ENCODE data around the gene GSE1. TPM values are rescaled to one million over a fixed set of nuclear protein-coding genes. Genes with fewer than 3 reads are reported as not detected.
A peak's percentile ranks its signal among the peaks of the same experiment; 100 is the strongest.

Gene GSE1
- total RNA-seq, 1 donor from 2014 or later, result 87.2 TPM

DNA sequence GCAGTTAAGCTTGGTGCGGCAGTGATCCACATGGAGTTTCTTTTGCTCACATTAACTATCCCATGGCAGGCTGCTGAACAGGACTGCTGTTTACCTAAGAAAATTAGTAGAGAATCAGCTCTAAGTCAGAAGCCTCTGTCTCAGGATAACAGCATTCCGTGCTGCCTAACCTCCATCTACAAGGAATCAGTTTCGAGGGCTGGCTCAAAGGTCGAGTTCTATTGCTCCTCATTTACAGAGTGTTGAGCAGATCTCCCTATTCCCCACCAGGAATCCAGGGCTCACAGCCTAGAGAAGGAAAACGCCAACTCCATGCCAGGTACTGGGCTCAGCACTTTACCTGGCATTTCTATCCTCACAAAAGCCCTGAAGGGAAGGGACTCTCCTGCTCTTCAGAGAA is 65.7 kb downstream of the GSE1 start:
- no peak for ATAC-seq
- intact Hi-C loops (cut with DNase I), result no loop called here
- no peaks in the 10 kb centered on the region for H3K27me3 ChIP-seq

DNA sequence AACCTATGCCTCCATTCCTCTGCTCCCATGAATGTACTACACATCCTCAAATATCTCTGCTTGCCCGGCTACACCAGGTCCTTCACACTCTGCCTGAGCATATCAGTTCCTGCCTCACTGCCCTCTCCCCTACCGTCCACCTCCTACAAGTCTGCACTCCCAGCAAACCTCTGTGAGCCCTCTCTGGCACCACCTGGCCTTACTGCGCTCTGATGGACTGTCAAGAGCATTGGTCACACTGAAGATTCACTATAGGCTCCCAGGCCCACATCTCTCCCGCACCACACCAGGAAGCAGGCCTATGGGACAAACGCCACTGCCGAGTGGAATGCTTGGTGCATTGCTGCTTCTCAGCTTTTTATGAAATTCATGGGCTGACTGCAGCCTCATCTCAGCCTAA is 66.7 kb downstream of the GSE1 start:
- TF ChIP-seq, protein P1, sequence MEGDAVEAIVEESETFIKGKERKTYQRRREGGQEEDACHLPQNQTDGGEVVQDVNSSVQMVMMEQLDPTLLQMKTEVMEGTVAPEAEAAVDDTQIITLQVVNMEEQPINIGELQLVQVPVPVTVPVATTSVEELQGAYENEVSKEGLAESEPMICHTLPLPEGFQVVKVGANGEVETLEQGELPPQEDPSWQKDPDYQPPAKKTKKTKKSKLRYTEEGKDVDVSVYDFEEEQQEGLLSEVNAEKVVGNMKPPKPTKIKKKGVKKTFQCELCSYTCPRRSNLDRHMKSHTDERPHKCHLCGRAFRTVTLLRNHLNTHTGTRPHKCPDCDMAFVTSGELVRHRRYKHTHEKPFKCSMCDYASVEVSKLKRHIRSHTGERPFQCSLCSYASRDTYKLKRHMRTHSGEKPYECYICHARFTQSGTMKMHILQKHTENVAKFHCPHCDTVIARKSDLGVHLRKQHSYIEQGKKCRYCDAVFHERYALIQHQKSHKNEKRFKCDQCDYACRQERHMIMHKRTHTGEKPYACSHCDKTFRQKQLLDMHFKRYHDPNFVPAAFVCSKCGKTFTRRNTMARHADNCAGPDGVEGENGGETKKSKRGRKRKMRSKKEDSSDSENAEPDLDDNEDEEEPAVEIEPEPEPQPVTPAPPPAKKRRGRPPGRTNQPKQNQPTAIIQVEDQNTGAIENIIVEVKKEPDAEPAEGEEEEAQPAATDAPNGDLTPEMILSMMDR (IDR thresholded peaks at IDR 0.05), result no peak
- intact Hi-C loops (cut with DNase I), result no loop called here
- DNase-seq, result no peak
- Histone ChIP-seq H3K27me3 (no peaks in the 10 kb centered on the region), H3K4me1 (no peaks in the 10 kb centered on the region), H3K27ac (no peak overlapping the region), H3K9me3 (no peaks in the 10 kb centered on the region), H3K4me3 (no peak overlapping the region), H3K36me3 (peaks cover 11% of the 10 kb centered on the region)
- no peak for ATAC-seq

More for the DNA sequence above, 65.7 kb downstream of the GSE1 start:
- no peak overlapping the region for H3K4me3 ChIP-seq
- no peak for DNase-seq
- H3K4me1 ChIP-seq, result peaks cover 10% of the 10 kb centered on the region
- no peak overlapping the region for H3K27ac ChIP-seq
- H3K9me3 ChIP-seq, result no peaks in the 10 kb centered on the region
- TF ChIP-seq, protein P1 (IDR thresholded peaks at IDR 0.05), result no peak
- peaks cover 22% of the 10 kb centered on the region for H3K36me3 ChIP-seq

DNA sequence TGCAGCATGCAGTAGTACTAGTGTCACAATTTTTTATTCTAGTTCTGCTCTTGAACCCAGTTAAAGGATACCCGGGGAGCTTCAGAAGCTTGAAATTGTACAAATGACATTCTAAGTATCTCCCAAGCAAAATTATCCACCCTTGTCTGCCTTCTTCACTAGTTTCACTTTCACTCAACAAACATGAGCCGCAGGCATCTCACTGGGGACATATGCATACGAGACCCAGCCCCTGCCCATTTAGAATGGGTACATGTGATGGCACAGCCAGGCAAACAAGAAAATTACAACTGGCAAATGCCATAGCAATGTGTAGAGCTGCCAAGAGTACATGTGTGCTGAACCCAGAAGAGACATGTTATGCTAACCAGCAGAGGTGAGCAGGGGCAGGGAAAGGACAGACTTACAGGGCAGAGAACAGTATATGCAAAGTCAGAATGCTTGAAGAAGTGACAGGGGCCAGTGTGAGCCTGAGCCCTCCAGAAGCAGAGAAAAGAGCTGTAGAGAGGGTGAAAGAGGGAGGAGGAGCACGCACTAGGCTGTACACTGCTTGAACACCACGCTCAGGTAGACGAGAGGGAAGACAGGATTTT is 67.3 kb downstream of the GSE1 start:
- ATAC-seq, result peak; percentile 4

DNA sequence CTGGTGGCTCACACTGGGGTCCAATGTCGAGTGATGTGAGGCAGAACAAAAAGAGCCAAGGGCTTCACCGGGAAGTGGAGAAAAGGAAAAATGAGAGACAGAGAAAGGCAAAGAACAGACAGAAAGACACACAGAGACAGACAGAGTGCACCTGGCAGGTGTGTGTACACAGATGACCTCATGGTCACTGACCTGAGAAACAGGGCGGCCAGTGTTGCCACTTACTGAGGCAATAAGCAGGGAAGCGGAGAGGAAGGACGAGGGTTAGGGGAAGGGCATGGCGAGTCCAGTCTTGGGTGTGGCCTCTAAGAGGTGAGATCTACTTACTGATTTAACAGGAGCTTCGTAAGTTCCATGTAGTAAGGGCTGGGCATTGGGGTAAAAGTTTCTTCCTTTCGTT is 68.1 kb downstream of the GSE1 start:
- Histone ChIP-seq H3K9me3 (no peaks in the 10 kb centered on the region), H3K27me3 (no peaks in the 10 kb centered on the region), H3K27ac (no peak overlapping the region), H3K4me1 (no peaks in the 10 kb centered on the region), H3K4me3 (no peak overlapping the region), H3K36me3 (no peaks in the 10 kb centered on the region)
- DNase-seq, result no peak
- ATAC-seq, result peak; percentile 44
- TF ChIP-seq, protein P1 (IDR thresholded peaks at IDR 0.05), result no peak
- intact Hi-C loops (cut with DNase I), result no loop called here

More for the DNA sequence above, 67.3 kb downstream of the GSE1 start:
- TF ChIP-seq, protein P1 (IDR thresholded peaks at IDR 0.05), result no peak
- intact Hi-C loops (cut with DNase I), result no loop called here
- Histone ChIP-seq H3K36me3 (peaks cover 5% of the 10 kb centered on the region), H3K4me1 (no peaks in the 10 kb centered on the region), H3K4me3 (no peak overlapping the region), H3K27me3 (no peaks in the 10 kb centered on the region), H3K27ac (no peak overlapping the region), H3K9me3 (no peaks in the 10 kb centered on the region)
- no peak for DNase-seq

DNA sequence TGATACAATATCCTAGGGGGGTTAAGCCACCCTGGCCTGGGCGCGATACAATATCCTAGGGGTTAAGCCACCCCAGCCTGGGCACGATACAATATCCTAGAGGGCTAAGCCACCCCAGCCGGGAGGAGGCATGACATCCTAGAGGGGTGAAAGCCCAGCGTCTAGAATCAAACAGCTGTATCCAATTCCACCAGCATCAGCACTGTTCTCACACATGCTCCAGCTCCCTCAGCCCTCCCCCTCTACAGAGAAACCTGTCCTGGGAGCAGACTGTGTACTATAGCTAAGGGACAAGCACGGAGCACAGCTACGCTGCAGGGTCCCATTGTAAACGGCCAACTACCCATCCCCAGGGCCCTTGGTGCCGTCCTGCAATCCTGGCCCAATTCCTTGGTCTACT is 69.4 kb downstream of the GSE1 start:
- H3K27ac ChIP-seq, result no peak overlapping the region
- TF ChIP-seq, protein P1 (IDR thresholded peaks at IDR 0.05), result no peak
- ATAC-seq (no peak), DNase-seq (no peak)
- intact Hi-C loops (cut with DNase I), result no loop called here
- H3K36me3 ChIP-seq, result no peaks in the 10 kb centered on the region
- no peaks in the 10 kb centered on the region for H3K27me3 ChIP-seq
- no peak overlapping the region for H3K4me3 ChIP-seq
- no peaks in the 10 kb centered on the region for H3K9me3 ChIP-seq
- no peaks in the 10 kb centered on the region for H3K4me1 ChIP-seq

DNA sequence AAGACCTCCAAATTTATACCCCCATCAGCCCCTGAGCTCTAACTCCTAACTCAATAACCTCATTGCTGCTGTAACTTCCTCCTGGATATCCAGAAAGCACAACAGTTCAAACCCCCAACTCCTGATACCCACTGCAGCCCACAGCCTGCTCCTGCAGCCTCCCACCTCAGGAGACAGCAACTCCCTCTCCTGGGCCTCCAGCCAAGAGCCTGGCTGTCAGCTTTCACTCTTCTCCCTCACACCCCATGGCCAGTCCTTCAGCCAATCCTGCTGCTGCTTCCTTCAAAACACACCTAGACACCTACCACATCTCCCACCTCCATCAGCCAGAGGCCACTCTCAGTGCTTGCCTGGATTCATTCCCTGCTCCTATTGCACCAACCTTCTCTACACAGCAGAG is 70.2 kb downstream of the GSE1 start:
- TF ChIP-seq, protein P1 (IDR thresholded peaks at IDR 0.05), result no peak
- intact Hi-C loops (cut with DNase I), result no loop called here
- ATAC-seq, result no peak

More for the DNA sequence above, 70.2 kb downstream of the GSE1 start:
- Histone ChIP-seq H3K9me3 (no peaks in the 10 kb centered on the region), H3K4me1 (peaks cover 4% of the 10 kb centered on the region), H3K27me3 (no peaks in the 10 kb centered on the region), H3K4me3 (no peak overlapping the region), H3K36me3 (no peaks in the 10 kb centered on the region), H3K27ac (no peak overlapping the region)
- DNase-seq, result no peak

Measured in upper lobe of right lung (tissue), 1 donor.